ENCODE results near the gene CRLF1. TPM values are rescaled to one million over a fixed set of nuclear protein-coding genes. Genes with fewer than 3 reads are reported as not detected.

Gene CRLF1
- total RNA-seq, 2 donors from 2014 or later: 154 to 436 TPM

DNA sequence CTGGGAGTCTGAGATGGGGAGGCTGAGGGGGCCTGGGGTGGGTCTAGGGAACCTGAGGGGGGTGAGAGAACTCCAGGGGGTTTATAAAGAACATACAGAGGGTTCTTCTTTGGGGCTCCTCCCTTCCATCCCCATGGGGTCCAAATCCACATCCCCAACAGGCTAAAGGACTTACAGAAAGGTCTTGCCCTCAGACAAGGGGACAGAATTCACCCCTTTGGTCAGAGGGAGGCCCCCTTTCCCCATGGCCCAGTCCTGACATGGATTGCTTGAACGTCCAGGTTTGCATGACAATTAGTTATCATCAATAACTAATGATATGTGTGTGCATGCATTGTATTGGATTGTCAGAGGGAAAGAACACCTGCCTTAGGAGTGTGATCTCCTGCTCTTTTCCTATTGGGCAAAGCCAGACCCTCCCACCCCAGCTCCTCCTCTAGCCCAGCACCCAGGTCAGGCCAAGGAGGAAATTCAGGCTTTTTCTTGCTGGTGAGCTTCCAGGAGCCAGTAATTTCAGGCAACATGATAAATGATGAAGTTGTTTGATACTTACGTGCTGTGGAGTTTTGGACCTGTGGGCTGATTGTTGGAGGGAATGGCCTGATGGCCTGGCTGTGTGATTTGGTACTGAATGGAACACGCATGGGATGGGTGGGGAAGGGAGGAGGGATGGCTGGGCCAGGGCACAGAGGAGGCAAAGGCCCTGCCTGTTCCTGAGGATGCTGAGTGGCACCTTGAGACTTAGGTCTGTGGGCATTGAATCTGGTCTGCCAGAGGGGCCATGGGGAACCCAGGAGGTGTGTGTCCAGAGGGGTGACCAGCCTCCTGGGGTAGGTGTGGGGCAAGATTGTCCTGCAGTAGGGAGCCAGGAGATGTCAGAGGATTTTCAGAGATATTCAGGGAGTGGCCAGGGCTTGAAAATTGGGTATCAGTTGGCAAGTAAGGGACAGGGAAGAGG lies 31.4 kb upstream of the CRLF1 start:
- no peak for DNase-seq (ENCODE audit: low spot score)
- intact Hi-C loops (cut with DNase I): no loop called here

DNA sequence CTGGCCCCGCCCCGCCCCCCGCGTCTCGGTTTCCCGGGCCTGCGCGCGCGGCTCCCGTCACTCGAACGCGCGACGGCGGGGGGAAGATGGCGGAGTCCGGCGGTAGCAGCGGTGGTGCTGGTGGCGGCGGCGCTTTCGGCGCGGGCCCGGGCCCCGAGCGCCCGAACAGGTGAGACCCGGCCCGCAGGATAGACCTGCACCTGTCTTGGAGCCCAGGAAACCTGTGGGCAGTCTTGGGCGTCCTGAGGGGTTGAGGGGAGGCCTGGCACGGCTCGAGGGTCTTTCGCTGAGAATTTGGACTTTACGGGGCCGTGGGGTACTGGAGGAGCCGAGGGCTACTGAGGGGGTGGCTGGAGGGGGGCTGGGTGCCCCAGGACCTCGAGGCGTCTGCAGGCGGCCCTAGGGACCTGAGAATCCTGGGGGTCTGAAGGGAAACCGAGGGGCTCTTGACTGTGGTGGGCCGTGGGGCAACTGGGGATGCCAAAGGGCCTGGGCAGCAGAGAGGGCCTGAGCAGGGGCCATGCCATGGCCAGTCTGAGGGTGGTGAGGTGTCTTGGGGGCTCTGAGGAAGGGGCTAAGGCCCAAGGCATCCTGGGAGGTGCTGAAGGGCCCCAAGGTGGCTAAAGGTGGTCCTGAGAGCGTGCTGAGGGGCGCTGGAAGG lies 30.5 kb upstream of the CRLF1 start, which contains the start of gene KLHL26:
TSS of gene KLHL26 (plus strand) at position 60 of the 661 bp plus-strand sequence. CDS start at position 87, 27 bp downstream.
- no peak for DNase-seq (ENCODE audit: low spot score)
- intact Hi-C loops (cut with DNase I): no loop called here

DNA sequence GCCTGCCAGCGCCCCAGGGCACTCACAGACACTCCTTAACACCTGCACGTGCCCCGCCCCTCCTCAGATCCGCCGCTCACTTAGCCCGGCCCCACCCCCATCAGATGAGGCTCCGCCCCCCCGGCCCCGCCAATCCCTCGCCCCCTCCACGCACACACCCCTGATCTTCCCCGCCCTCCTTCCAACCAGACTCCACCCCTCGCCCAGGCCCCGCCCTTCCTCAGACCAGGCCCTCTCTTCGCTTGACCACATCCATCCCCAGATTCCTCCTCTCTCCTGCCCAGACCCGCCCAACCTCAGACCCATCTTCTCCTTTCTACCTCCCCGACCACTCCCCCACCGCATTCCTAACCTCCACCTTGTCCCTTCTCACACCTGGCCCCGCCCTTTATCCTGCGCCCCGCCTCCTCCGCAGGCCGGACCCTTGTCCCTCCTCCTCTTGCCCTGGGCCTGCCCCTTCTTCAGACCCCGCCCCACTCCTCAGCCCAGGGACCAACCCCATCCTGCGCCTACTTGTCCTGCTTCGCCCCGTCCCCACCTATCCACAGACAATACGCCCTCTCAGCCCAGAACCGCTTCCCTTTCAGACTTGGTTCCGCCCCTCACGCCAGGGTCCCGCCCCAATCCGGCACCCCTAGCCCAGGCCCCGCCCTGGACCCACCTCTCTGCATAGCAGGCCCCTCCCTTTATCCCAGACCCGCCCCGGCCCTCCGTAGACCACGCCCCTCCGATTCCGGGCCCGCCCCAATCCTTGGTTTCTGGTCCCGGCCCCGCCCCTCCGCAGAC lies 29.8 kb upstream of the CRLF1 start:
- intact Hi-C loops (cut with DNase I): no loop called here

DNA sequence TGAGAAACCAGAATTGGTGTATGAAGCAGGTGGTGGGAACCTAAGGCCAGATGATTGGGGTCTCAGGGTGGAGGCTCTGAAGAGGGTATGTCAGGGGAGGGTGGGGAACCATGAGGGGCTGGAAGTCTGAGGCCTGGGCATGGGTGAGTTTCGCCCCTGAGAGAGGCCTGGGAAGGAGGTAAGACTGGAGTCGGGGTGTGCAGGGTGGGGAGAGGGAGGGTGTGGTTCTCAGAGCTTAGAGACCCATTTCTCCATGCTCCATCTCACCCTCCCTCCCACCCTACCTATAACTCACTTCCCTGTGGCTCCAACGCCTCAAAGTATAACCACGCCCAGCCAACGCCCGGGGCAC lies 29.2 kb upstream of the CRLF1 start:
- no peak for DNase-seq (ENCODE audit: low spot score)
- intact Hi-C loops (cut with DNase I): no loop called here

More for the DNA sequence above, 29.8 kb upstream of the CRLF1 start:
- DNase-seq (ENCODE audit: low spot score): peak; percentile 100

DNA sequence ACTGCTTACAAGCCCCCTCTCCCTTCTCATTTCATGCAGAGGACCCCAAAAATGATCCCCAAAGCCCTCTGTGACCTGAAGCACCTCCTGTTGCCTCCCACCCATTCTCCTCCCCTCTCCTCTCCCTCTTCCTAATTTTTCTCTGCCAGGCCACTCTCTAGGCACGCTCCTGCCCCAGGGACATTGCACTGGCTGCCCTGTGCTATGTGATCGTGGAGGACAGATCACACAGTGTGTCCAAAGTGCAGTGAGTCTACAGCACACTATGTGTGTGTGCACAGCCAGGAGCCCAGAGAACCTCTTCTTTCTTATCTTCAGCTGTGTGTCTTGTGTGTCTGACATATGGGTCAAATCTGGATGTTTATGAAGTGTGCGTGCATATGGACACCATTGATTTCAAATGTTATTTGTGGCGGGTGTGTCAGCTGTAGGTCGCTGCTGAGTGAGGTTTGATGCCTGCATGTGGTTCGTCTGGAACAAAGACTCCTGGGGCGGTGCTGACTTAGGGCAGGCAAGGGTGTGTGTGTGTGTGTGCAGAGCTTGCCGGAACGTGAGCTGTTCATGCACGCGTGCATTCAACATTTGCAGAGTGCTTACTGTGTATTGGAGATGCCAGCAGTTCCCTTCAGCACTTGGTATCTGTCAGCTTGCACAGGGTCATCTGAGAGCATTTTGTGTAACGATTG lies 28.2 kb upstream of the CRLF1 start:
- no peak for DNase-seq (ENCODE audit: low spot score)
- intact Hi-C loops (cut with DNase I): no loop called here

DNA sequence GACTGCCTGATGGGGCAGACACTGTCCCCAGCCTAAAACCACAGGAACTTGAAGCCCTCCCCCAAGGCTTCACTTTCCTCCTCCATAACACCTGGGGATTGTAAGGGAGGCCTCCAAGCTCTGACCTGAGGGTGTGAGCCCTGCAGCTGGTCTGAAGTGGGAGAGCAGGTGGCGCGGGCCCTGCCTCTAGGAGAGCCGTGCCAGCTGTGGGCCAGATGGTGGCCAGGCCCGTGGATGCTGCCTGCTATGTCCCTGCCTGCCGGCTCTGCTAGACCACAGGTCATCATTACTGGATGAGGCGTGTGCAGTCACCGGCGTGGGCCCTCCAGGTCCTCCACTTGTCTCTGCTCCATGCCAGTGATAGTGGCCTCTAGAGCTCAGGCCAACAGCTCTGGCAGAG lies 26.7 kb upstream of the CRLF1 start:
- DNase-seq (ENCODE audit: low spot score): no peak
- intact Hi-C loops (cut with DNase I): no loop called here

DNA sequence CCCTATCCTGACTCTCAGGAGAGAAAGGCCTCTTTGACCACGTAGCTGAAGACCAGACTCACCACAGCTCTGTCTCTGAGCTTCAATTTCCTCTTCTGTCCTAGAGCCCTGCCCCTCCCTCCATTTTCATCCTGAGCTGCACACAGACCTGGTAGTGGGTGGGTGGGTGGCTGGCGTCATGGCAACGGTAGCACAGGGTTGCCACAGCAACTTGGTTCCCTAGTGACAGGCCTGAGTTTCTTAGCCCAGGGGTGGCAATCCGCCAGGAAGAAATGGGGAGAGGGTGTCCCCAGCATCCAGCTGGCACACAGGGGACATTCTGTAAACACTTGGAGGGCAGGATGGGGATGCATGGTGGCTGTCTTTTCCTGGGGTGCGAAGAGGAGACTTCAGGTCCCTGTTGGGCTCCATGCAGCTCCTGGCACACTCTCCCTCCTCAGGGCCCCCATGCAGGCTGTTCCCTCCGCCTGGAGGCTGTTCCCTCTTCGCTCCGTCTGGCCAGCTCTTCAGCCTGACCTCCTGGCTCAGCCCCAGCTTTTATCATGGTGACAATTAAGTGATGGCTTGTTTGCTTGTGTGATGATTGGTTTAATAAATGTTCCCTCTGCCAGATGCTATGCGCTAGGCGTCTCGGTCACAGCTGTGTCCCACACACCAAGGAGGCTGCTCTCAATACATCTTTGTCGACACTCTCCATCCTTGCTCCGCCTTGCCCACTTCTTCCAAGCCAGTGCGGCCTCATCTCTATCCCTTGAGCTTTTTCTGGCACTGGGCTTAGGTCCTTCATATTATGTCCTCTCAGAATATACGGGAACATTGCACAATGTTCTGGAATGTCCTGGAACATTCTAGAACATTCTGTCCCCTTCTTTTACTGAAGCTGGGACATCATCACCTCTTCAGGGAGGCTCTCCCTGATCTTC lies 22.8 kb upstream of the CRLF1 start:
- intact Hi-C loops (cut with DNase I): no loop called here
- no peak for DNase-seq (ENCODE audit: low spot score)

DNA sequence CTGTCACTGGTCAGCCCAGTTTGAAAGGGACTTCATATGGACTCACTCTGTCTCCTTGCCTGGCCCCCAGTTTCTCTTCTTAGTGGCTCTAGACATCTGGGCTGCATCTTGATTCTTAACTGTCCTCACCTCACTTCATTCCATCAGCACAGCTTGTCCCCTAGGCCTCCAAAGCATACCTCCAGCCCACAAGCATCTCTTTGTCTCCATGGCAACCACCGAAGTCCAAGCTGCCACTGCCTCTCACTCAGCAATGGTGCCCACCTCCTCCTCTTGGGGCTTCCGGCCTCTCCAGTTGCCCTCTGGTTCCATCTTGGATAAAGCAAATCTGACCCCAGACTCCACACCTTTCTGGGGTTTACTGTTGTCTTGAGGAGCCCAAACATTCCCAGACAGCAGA lies 20.3 kb upstream of the CRLF1 start:
- no peak for DNase-seq (ENCODE audit: low spot score)

DNA sequence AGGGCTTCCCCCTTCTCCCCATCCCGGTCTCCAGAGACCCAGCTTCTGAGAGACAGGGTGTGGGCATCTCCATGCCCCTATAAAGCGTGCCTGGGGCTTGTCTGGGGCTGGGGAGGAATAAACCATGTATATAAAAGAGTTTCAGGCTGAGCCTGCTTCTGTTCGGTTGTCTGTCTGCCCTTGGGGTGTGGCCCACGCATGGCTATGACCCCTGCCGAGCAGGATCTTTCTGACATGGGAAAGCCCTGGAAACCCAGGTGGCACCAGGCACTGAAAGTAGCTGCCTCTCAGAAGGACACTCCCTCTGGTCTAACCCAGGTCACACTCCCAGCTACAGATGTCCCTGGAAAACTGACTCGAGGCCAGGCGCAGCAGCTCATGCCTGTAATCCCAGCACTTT lies 14.3 kb upstream of the CRLF1 start:
- DNase-seq (ENCODE audit: low spot score): no peak
- intact Hi-C loops (cut with DNase I): no loop called here

More for the DNA sequence above, 20.3 kb upstream of the CRLF1 start:
- intact Hi-C loops (cut with DNase I): no loop called here

DNA sequence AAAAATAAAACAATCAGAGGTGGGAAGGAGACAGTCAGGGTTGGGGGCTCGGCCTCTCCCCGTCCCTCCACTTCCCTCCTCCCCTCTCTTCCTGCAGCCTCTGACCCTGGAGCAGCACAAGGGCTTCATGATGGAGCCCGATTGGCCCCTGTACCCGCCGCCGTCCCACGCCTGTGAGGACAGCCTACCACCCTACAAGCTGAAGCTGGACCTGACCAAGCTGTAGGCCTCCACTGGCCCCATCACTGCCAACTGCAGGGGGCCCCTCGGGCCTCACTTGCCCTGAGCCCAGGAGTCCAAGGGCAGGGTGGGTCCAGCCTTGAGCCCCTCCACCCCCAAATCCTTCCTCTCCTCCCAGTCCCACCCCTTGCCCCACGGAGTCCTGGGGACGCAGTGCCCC lies 13.7 kb upstream of the CRLF1 start:
- intact Hi-C loops (cut with DNase I): no loop called here

DNA sequence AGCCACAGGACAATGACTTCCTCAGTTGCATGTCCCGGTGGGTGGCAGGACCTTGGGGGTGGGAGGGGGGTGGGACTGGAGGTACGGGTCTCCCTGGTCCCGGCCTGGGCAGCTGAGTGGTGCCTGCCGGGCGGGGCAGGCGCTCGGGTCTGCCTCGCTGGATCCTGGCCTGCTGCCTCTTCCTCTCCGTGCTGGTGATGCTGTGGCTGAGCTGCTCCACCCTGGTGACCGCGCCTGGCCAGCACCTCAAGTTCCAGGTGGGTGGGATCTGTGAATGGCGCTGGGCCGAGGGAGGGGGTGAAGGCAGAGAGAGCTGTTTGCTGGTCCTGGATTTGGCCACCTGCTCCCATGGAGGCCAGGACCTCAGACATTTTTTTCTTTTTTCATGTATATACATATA lies 11.6 kb upstream of the CRLF1 start:
- intact Hi-C loops (cut with DNase I): no loop called here
- no peak for DNase-seq (ENCODE audit: low spot score)

More for the DNA sequence above, 13.7 kb upstream of the CRLF1 start:
- no peak for DNase-seq (ENCODE audit: low spot score)

DNA sequence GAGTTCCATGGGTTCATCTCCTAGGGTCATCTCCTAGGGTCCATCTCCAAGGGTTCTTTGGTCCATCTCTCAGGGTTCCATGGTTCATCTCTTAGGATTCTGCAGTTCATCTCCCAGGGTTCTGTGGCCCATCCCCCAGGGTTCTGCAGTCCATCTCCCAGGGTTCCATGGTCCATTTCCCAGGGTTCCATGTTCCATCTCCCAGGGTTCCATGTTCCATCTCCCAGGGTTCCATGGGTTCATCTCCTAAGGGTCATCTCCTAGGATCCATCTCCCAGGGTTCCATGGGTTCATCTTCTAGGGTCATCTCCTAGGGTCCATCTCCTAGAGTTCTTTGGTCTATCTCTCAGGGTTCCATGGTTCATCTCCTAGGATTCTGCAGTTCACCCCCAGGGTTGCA lies 11.0 kb upstream of the CRLF1 start:
- intact Hi-C loops (cut with DNase I): no loop called here
- no peak for DNase-seq (ENCODE audit: low spot score)

DNA sequence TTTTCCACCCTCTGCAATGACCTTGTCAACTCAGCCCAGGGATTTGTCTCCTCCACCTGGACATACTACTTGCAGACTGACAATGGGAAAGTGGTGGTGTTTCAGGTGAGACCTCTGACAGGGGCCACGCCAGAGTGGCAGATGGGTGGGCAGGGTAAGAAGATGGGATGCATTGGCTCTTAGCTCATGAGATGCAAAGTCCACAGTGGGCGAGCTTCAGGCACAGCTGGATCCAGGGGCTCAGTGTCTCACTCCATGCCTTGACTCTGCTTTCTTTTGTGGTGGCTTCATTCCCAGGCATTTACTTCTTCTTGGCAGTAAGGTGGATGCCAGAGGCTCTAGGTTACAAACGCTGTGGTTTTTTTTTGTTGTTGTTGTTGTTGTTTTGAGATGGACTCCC lies 9.4 kb upstream of the CRLF1 start:
- no peak for DNase-seq (ENCODE audit: low spot score)
- intact Hi-C loops (cut with DNase I): no loop called here

DNA sequence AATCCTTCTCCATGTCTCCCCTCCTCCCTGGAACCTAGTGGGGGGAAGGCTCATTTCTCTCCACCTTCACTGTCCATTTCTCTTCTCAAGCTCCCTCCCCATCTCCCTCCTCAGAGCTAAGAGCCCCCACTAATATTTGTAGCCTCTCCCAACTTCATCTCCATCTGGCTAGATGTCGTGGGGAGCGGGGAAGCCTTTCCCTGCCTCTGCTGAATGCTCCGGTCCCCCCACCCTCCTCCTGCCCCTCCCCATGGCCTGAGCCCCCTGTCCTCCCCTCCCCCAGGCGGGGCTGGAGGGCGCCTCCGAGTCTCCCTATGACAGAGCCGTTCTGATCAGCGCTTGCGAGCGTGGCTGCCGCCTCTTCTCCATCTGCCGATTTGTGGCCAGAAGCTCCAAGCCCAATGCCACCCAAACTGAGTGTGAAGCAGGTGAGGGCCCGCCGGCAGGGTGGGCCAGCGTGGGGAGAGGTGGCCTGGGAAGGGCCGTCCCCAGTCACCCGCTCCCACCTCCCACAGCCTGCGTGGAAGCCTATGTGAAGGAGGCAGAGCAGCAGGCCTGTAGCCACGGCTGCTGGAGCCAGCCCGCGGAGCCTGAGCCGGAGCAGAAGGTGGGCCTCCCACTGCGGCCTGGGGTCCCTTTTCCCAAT lies 7.1 kb upstream of the CRLF1 start:
- DNase-seq (ENCODE audit: low spot score): no peak
- intact Hi-C loops (cut with DNase I): no loop called here

DNA sequence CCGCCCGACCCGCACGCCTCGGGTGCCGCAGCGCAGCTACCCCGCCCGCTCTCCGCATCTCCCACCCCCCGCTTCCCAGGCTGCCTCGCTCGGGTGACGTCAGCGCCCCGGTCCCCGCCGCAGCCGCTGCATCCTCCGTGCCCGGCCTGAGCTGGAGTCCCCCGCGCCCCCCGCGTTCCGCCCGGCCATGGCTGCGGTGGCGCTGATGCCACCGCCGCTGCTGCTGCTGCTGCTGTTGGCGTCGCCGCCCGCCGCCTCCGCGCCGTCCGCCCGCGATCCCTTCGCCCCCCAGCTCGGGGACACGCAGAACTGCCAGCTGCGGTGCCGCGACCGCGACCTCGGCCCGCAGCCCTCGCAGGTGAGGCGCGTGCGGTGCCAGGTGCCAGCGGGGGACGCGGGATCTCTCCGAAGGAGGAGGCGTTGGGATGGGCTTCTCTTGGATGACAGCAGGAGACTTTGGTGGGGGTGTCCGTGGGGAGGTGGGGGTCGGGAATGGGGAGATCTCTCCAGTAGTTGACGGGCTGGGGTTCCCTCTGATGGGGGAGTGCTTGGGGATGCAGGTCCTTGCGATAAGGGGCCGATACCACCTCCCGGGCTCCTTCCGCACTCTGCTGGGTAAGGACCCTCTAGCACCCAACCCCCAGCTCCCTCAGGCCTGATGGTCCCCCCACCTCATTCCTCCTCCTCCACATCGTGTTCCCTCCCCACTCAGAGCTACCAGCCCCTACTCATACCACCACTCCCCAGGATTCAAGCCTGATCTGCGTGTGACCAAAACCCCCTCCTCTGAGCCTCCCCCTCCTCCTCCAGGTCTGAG lies 6.4 kb upstream of the CRLF1 start, which contains the start of gene TMEM59L:
TSS of gene TMEM59L (plus strand) at position 99 of the 817 bp plus-strand sequence. CDS start at position 188, 89 bp downstream.
- intact Hi-C loops (cut with DNase I): no loop called here
- no peak for DNase-seq (ENCODE audit: low spot score)

DNA sequence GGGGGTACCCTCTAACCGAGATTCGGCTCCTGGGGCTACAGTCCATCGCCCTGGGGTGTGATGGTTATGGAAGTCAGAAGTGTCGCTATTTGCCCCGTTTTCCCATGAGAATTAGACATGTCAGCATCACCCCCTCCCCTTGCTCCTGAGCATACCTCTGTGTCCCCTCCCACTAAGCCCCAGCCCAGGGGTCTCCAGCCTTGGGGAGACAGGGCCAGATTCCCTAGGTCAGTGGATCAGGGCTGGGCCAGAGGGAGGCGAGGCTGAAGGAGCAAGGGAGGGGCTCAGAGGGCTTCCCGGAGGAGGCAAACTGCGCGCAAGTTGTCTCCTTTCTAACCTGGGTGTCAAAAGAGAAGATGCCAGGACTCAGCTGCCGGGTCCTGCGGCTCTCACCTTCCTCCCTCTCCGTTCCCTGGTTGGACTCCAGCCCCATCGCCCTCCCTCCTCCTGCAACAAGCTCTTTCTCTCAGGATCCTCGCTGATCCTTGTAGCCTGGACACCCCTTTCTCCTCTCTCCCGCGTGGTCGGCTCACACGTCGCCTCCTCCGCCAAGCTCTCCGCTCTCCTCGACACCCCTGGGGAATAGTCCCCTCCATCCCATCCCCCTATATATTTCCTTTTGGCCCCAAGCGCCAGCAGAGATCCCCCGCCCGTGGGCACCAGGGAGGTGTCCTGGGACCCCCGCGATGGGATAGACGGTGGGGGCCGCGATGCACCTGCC lies 5.6 kb upstream of the CRLF1 start:
- no peak for DNase-seq (ENCODE audit: low spot score)
- intact Hi-C loops (cut with DNase I): no loop called here

Measured in posterior vena cava (tissue), 2 donors.